ENCODE measurements around the gene KHNYN.
"Not testable (repeated sequence)": the region's sequence is repeated elsewhere in the genome, so short reads cannot be mapped to it uniquely, and the experiment has no call there.

GRCh38 chr14:24450828-24451227, 21.1 kb downstream of the KHNYN start:
- TF ChIP-seq CTCF (IDR thresholded peaks at IDR 0.05; ENCODE audit: low read length); EZH2 (IDR thresholded peaks at IDR 0.05; ENCODE audit: borderline replicate concordance, low read length): not testable (repeated sequence)

All from OCI-LY1 (cell line).